ENCODE results near the gene PRKCQ.

PRKCQ gene

DNA sequence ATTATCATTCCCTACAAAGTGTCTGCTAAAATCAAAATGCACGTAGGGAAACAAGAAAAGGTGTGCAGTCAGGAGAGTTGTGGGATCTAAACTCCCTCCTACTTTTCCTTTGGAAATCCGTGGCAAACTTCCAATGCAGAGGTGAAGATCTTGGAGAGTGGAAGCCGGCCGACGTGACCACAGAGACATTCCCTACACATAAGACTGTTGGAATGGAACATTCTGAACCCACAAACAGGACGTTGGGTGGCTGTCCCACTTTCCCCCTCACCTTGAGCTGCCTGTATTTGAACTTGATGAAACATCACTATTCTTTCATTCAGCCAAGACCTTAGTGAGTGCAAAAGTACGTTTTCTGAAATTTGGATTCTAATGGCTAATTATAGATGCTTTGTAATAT, 65.9 kb downstream of the PRKCQ start:
- no peak for TF ChIP-seq CTCF (IDR thresholded peaks at IDR 0.05; ENCODE audit: insufficient read depth, low read length, poor library complexity, severe bottlenecking)
- Histone ChIP-seq H3K27me3 (replicated peaks; ENCODE audit: control insufficient read depth, insufficient read depth, low read length) (no peaks in the 10 kb centered on the region; the same call in 1 of the 2 replicates), H3K36me3 (ENCODE audit: control insufficient read depth, insufficient read depth, low read length) (no peaks in the 10 kb centered on the region), H3K4me3 (replicated peaks; ENCODE audit: low read depth, low read length) (no peak overlapping the region)
- DNase-seq (ENCODE audit: extremely low read depth, insufficient read length), result no peak

- no peaks in the 10 kb centered on the region for H3K36me3 ChIP-seq (ENCODE audit: control insufficient read depth, insufficient read depth, low read length)
- no peak for TF ChIP-seq CTCF (IDR thresholded peaks at IDR 0.05; ENCODE audit: insufficient read depth, low read length, poor library complexity, severe bottlenecking)
- no peaks in the 10 kb centered on the region; the same call in 1 of the 2 replicates for H3K27me3 ChIP-seq (replicated peaks; ENCODE audit: control insufficient read depth, insufficient read depth, low read length)
- DNase-seq (ENCODE audit: extremely low read depth, insufficient read length), result no peak
- H3K4me3 ChIP-seq (replicated peaks; ENCODE audit: low read depth, low read length), result no peak overlapping the region
Measured at GRCh38 chr10:6513476-6513875, 66.6 kb downstream of the PRKCQ start.

- TF ChIP-seq CTCF (IDR thresholded peaks at IDR 0.05; ENCODE audit: insufficient read depth, low read length, poor library complexity, severe bottlenecking), result no peak
- no peaks in the 10 kb centered on the region for H3K36me3 ChIP-seq (ENCODE audit: control insufficient read depth, insufficient read depth, low read length)
Measured at GRCh38 chr10:6512182-6512581, 67.9 kb downstream of the PRKCQ start.

GRCh38 chr10:6511347-6511746, 68.7 kb downstream of the PRKCQ start:
- DNase-seq (ENCODE audit: extremely low read depth, insufficient read length), result no peak
- TF ChIP-seq CTCF (IDR thresholded peaks at IDR 0.05; ENCODE audit: insufficient read depth, low read length, poor library complexity, severe bottlenecking), result no peak
- Histone ChIP-seq H3K4me3 (replicated peaks; ENCODE audit: low read depth, low read length) (no peak overlapping the region), H3K36me3 (ENCODE audit: control insufficient read depth, insufficient read depth, low read length) (no peaks in the 10 kb centered on the region), H3K27me3 (replicated peaks; ENCODE audit: control insufficient read depth, insufficient read depth, low read length) (no peaks in the 10 kb centered on the region; the same call in 1 of the 2 replicates)

More at GRCh38 chr10:6512182-6512581, 67.9 kb downstream of the PRKCQ start:
- no peak overlapping the region for H3K4me3 ChIP-seq (replicated peaks; ENCODE audit: low read depth, low read length)
- no peaks in the 10 kb centered on the region; the same call in 1 of the 2 replicates for H3K27me3 ChIP-seq (replicated peaks; ENCODE audit: control insufficient read depth, insufficient read depth, low read length)
- DNase-seq (ENCODE audit: extremely low read depth, insufficient read length), result no peak

DNA sequence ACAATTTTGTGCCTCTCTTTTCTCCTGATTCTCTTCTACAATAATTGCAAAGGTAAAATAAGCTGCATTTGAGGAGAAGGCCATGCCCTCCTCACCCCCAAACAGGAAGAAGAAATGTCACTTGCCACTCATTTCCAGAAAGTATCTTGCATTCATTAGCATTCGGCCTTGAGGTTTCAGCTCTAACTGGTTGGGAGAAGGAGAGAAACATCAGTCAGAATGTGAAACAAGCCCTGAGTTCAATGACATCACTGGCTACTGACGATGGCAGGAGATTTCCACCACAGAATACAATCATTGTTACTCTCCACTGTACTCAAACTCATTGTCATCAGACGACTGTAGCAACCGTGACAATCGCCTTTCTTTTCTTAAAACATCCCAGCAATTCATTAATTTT, 72.8 kb downstream of the PRKCQ start:
- DNase-seq (ENCODE audit: extremely low read depth, insufficient read length), result peak; percentile 45
- Histone ChIP-seq H3K4me3 (replicated peaks; ENCODE audit: low read depth, low read length) (no peak overlapping the region), H3K27me3 (replicated peaks; ENCODE audit: control insufficient read depth, insufficient read depth, low read length) (no peaks in the 10 kb centered on the region; the same call in 1 of the 2 replicates), H3K36me3 (ENCODE audit: control insufficient read depth, insufficient read depth, low read length) (no peaks in the 10 kb centered on the region)
- no peak for TF ChIP-seq CTCF (IDR thresholded peaks at IDR 0.05; ENCODE audit: insufficient read depth, low read length, poor library complexity, severe bottlenecking)

DNA sequence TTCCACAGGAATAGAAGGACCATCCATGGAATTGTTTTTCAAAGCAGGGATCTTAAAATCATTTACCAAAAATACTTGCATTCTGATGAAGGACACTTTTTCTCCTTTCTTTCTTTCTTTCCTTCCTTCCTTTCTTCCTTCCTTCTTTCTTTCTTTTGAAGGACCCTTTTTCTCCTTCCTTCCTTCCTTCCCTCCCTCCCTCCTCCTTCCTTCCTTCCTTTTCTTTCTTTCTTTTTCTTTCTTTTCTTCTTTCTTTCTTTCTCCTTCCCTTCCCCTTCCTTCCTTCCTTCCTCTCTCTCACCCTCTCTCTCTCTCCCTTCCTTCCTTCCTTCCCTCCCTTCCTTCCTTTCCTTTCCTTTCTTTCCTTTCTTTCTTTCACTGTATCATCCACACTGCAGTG, 74.8 kb downstream of the PRKCQ start:
- H3K27me3 ChIP-seq (replicated peaks; ENCODE audit: control insufficient read depth, insufficient read depth, low read length), result no peaks in the 10 kb centered on the region; the same call in 1 of the 2 replicates
- no peak overlapping the region for H3K4me3 ChIP-seq (replicated peaks; ENCODE audit: low read depth, low read length)
- H3K36me3 ChIP-seq (ENCODE audit: control insufficient read depth, insufficient read depth, low read length), result no peaks in the 10 kb centered on the region
- no peak for TF ChIP-seq CTCF (IDR thresholded peaks at IDR 0.05; ENCODE audit: insufficient read depth, low read length, poor library complexity, severe bottlenecking)
- no peak for DNase-seq (ENCODE audit: extremely low read depth, insufficient read length)
